Ovary (tissue), 3 donors: ENCODE results near the gene CD247.

Experiments used
- POLR2A ChIP-seq: fragments of 450-650 bp; IDR thresholded peaks from one replicate; pipeline ENCODE4 v1.6.1; 2017; ENCODE audit warnings: antibody characterized with exemption, mild to moderate bottlenecking, moderate library complexity
- TF ChIP-seq, protein P1 (sequence below), 3 donors: fragments of 450-650 bp in 2 of 3; fragments of 200-600 bp in 1 of 3; IDR thresholded peaks; one replicate each; pipeline versions ENCODE4 v1.5.1 to v1.8.0; 2016 to 2022; ENCODE audit warnings: antibody characterized with exemption in 3 of 3, mild to moderate bottlenecking in 1 of 3
- donor health status: DM: no; HTN: no; CAD: no.

DNA sequence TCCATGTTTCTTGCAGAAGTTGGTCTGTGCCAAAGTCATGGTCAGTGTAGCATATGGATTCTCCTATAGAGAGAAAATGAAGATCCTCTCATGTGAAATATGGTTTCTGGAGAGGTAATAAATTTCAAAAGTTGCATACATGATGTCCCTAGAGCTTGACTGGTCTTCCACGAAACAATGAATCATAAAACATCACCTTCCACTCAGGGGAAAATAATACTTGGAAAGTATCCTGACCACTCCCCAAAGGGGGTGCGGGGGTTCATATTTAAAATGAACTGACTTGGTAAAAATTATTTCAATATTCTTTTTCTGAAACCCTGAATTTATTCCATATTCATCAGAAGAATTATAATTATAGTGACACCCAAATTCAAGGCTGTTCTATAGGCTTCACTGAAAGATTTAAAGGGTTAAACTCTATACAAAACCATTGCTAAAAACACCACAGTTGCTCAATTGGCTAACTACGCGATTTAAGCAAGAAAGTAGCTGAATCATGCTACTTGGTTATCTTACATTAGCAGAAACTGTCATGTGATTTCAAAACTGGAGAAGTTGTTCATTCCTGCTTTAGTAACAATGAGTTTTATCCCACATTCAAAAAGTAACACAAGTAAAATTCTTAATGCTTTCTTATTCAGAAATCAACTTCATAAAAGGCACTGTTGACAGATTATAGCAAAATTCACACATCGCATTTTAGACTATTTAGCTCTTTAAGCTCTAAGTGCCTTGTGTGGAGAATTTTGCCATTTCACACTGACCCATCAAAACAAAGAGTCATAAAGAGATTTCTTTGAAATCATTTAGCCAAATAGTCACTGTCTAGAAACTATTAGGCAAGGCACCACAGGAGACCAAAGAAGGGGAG lies 30.0 kb upstream of the CD247 start:
- TF ChIP-seq POLR2A = no peak
- TF ChIP-seq, protein P1, sequence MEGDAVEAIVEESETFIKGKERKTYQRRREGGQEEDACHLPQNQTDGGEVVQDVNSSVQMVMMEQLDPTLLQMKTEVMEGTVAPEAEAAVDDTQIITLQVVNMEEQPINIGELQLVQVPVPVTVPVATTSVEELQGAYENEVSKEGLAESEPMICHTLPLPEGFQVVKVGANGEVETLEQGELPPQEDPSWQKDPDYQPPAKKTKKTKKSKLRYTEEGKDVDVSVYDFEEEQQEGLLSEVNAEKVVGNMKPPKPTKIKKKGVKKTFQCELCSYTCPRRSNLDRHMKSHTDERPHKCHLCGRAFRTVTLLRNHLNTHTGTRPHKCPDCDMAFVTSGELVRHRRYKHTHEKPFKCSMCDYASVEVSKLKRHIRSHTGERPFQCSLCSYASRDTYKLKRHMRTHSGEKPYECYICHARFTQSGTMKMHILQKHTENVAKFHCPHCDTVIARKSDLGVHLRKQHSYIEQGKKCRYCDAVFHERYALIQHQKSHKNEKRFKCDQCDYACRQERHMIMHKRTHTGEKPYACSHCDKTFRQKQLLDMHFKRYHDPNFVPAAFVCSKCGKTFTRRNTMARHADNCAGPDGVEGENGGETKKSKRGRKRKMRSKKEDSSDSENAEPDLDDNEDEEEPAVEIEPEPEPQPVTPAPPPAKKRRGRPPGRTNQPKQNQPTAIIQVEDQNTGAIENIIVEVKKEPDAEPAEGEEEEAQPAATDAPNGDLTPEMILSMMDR (IDR thresholded peaks at IDR 0.05) = no peak
